Heart left ventricle (tissue), 13 donors: ENCODE measurements around the gene IQUB.

Experiments used
- CTCF ChIP-seq, 12 donors: fragments of 200-600 bp; sonication (generic) in 4 of 12; IDR thresholded peaks; one replicate each; pipeline versions ENCODE4 v1.5.0 to v1.8.0; 2018 to 2022; ENCODE audit warnings: antibody characterized with exemption in 12 of 12, mild to moderate bottlenecking in 5 of 12
- POLR2A ChIP-seq, 2 donors: fragments of 450-650 bp; IDR thresholded peaks; one replicate each; pipeline ENCODE4 v1.6.1; 2017; ENCODE audit warnings: antibody characterized with exemption in 2 of 2, mild to moderate bottlenecking in 2 of 2, moderate library complexity in 2 of 2
- donor health status: ischemic (EF 13 %, LVEDD 7.1; RV severe dilation, severe dysfunction).
- donor health status: DM: no; HTN: yes; CAD: no.
- donor health status: DM: no; HTN: no; CAD: no.
- donor health status: ischemic (EF 25% LVEDD 6.9; RV normal size, moderate dysfunction).
- donor health status: ischemic (EF 25% LVEDD 5.7; RV mildly dilated, moderate dysfunction).
- donor health status: ischemic (EF 35%, LVEDD 5.7; RV mildly dilated, moderate dysfunction).
- donor health status: nonischemic (EF 11% LVEDD 7.7; RV severe dilation, severe dysfunction).
- donor health status: DM: yes; HTN: yes; CAD: no.
- donor health status: PGD.
- donor health status: ischemic (EF 29% LVEDD 5.4; RV normal size, mild dysfunction).
- donor health status: nonischemic (EF 23%, LVEDD 6.1; RV moderate dilation, normal function).

- no peak for TF ChIP-seq CTCF (IDR thresholded peaks at IDR 0.05)
- TF ChIP-seq POLR2A (IDR thresholded peaks at IDR 0.05), result no peak
Observed at GRCh38 chr7:123535517-123535916, 1.1 kb upstream of the IQUB start.
